H1 (cell line): ENCODE data around the gene FOXO6. TPM values are rescaled to one million over a fixed set of nuclear protein-coding genes. Genes with fewer than 3 reads are reported as not detected.

Experiments
- CBX5 ChIP-seq: fragments of 300-800, 300-1000 bp; sonication (generic); IDR thresholded peaks from 2 replicates; pipeline ENCODE4 v1.7.1; 2016; ENCODE audit warnings: antibody characterized with exemption, low read length, low read depth
- EGR1 ChIP-seq: IDR thresholded peaks from 2 replicates; pipeline ENCODE4 v1.6.1; 2011; ENCODE audit warnings: low read depth, low read length, borderline replicate concordance
- RAD21 ChIP-seq, 2 experiments: IDR thresholded peaks in 1 of 2; conservative IDR thresholded peaks in 1 of 2; 2 replicates each; pipeline ENCODE4 v1.6.1; 2011; ENCODE audit warnings: low read depth in 2 of 2, low read length in 2 of 2, improper control_type of control experiment in 1 of 2, inconsistent platforms in 1 of 2, mild to moderate bottlenecking in 1 of 2, moderate library complexity in 1 of 2
- RXRA ChIP-seq: IDR thresholded peaks from 2 replicates; pipeline ENCODE4 v1.6.1; 2011; ENCODE audit warnings: low read depth, mild to moderate bottlenecking, low read length, moderate library complexity; ENCODE audit not compliant: insufficient read depth
- SIN3A ChIP-seq, 2 experiments: IDR thresholded peaks in 1 of 2; conservative IDR thresholded peaks in 1 of 2; 2 replicates each; pipeline ENCODE4 v1.6.1; 2011 to 2012; ENCODE audit warnings: low read length in 2 of 2, improper control_type of control experiment in 1 of 2, low read depth in 1 of 2, mild to moderate bottlenecking in 1 of 2
- SP2 ChIP-seq: IDR thresholded peaks from 2 replicates; pipeline ENCODE4 v1.6.1; 2012; ENCODE audit warnings: mild to moderate bottlenecking, low read length, inconsistent platforms
- TBP ChIP-seq: IDR thresholded peaks from 2 replicates; pipeline ENCODE4 v1.6.1; 2011; ENCODE audit warnings: low read depth, low read length, improper control_type of control experiment
- polyA plus RNA-seq, 7 experiments: library from polyadenylated mRNA; depleted of rRNA in 3 of 7; stranded (reverse) in 5 of 7; unstranded in 2 of 7; fragments of >200 nt in 5 of 7; fragments of 200-250 nt in 2 of 7; gene quantifications; 1 replicate in 5 of 7; 2 replicates in 1 of 7; 4 replicates in 1 of 7; pipeline versions ENCODE4 v1.2.1 to v1.2.3, GENCODE V29; 2011 to 2013; ENCODE audit warnings: missing spikeins in 2 of 7, mixed read lengths in 2 of 7
- total RNA-seq: library from RNA; stranded (reverse); fragmentation: NEBNext Ultra II Directional; extraction: Animal tissue kit (Norgen Biotek cat#: 25700); gene quantifications from 2 replicates; pipeline ENCODE4 v1.2.1, GENCODE V29; 2021
- TF ChIP-seq, protein P1 (sequence below): IDR thresholded peaks from 2 replicates; pipeline ENCODE4 v1.6.1; 2011; ENCODE audit warnings: low read length, improper control_type of control experiment

Gene FOXO6
- total and polyA plus RNA-seq, 2 of the 8 experiments (the other 6 are each of a cell fraction or from before 2014, with no cell fraction given) = 0.59 to 3.0 TPM

GRCh38 chr1:41360786-41361494 lies at the start of gene FOXO6 (continued):
- TF ChIP-seq RAD21 (IDR thresholded peaks at IDR 0.05 in 1 of 2, conservative IDR thresholded peaks at IDR 0.05 in 1 of 2; ENCODE audit: low read depth in 2 of 2, low read length in 2 of 2) = peak; percentile 68 to 84
- no peak for TF ChIP-seq RXRA
- peak in 1 of 2 experiments; percentile 80; a peak in 2 of 4 replicates for TF ChIP-seq SIN3A (conservative IDR thresholded peaks at IDR 0.05 in 1 of 2, IDR thresholded peaks at IDR 0.05 in 1 of 2; ENCODE audit: low read depth in 1 of 2, low read length in 2 of 2)
- TF ChIP-seq TBP = no peak
- TF ChIP-seq EGR1 = peak; percentile 24; the same call in 1 of the 2 replicates
- TF ChIP-seq CBX5 = no peak
- TF ChIP-seq SP2 = no peak
- TF ChIP-seq, protein P1, sequence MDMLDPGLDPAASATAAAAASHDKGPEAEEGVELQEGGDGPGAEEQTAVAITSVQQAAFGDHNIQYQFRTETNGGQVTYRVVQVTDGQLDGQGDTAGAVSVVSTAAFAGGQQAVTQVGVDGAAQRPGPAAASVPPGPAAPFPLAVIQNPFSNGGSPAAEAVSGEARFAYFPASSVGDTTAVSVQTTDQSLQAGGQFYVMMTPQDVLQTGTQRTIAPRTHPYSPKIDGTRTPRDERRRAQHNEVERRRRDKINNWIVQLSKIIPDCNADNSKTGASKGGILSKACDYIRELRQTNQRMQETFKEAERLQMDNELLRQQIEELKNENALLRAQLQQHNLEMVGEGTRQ = peak; percentile 21; the same call in 1 of the 2 replicates
